ENCODE measurements around the gene STRBP. TPM values are rescaled to one million over a fixed set of nuclear protein-coding genes. Genes with fewer than 3 reads are reported as not detected.

STRBP gene
- total RNA-seq, 2 experiments from 2014 or later = 40.7 to 43.2 TPM

- ChIA-PET POLR2A (interaction anchor here (1.5 kb wide), 1 partner anchor 10 kb away, joined by 3 read pairs; no protein-coding TSS in a partner anchor), CTCF (interaction anchor here (0.8 to 2.0 kb wide), 5 partner anchors 10 to 281 kb away, joined by 3 to 9 read pairs (median 3); no protein-coding TSS in a partner anchor)
- no peak overlapping the region for H3K27ac Mint-ChIP-seq
- TF ChIP-seq CTCF (IDR thresholded peaks at IDR 0.05) = no peak
- ATAC-seq (no peak), DNase-seq (no peak)
- H3K4me3 Mint-ChIP-seq = no peak overlapping the region
- H3K4me1 Mint-ChIP-seq (ENCODE audit: low read depth) = no peaks in the 10 kb centered on the region
- peaks cover 12% of the 10 kb centered on the region for H3K36me3 Mint-ChIP-seq (ENCODE audit: low read depth)
- no peaks in the 10 kb centered on the region for H3K27me3 Mint-ChIP-seq
- intact Hi-C loops (cut with micrococcal nuclease) = no loop called here
- no peaks in the 10 kb centered on the region for H3K9me3 Mint-ChIP-seq
Observed at GRCh38 chr9:123074628-123075027, 193.8 kb downstream of the STRBP start.

DNA sequence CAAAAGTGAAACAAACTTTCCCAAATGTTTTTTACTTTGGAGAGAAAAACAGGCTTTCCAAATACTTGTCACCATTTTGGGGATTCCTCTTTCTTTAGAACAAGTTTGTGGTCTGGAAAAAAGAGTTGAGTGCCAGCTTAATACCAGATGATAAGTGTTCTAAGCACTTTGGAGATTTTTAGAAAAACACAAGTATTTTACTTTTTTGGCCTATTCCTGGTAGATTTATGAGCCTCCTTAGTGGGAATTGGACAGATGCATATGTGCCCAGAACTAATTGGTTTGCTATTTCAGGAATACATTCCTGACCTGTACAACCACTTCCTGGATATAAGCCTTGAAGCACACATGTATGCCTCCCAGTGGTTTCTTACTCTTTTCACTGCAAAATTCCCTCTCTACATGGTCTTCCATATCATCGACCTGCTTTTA is 194.4 kb downstream of the STRBP start:
- H3K9me3 Mint-ChIP-seq = no peaks in the 10 kb centered on the region
- no peak for DNase-seq
- no peak overlapping the region for H3K4me3 Mint-ChIP-seq
- POLR2A ChIA-PET = interaction anchor here (1.5 kb wide), 1 partner anchor 10 kb away, joined by 3 read pairs; no protein-coding TSS in a partner anchor
- CTCF ChIA-PET = interaction anchor here (1.2 to 2.0 kb wide), 5 partner anchors 8 to 280 kb away, joined by 3 to 9 read pairs (median 5); no protein-coding TSS in a partner anchor
- H3K4me1 Mint-ChIP-seq (ENCODE audit: low read depth) = no peaks in the 10 kb centered on the region
- ATAC-seq = no peak
- H3K27me3 Mint-ChIP-seq = no peaks in the 10 kb centered on the region
- TF ChIP-seq CTCF (IDR thresholded peaks at IDR 0.05) = no peak
- intact Hi-C loops (cut with micrococcal nuclease) = no loop called here
- no peak overlapping the region for H3K27ac Mint-ChIP-seq
- H3K36me3 Mint-ChIP-seq (ENCODE audit: low read depth) = peaks cover 10% of the 10 kb centered on the region

DNA sequence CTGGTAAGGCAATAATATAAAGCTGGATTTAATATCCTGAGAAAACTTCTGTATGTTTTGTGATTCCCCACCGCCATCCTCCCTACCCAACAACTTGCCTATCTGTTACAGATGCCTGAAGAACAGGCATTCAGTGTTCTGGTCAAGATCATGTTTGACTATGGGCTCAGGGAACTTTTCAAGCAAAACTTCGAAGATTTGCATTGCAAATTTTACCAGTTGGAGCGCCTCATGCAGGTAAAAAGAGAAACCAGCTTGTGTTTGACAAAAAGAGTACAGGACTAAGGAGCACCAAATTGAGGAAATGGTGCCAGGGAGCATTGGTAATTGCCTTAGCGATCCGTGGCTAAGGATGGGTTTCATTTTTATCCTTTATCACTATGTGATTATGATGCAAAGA is 194.9 kb downstream of the STRBP start:
- no peaks in the 10 kb centered on the region for H3K27me3 Mint-ChIP-seq
- peaks cover 1% of the 10 kb centered on the region for H3K4me1 Mint-ChIP-seq (ENCODE audit: low read depth)
- ChIA-PET CTCF (interaction anchor here (1.2 to 2.0 kb wide), 5 partner anchors 8 to 281 kb away, joined by 3 to 9 read pairs (median 5); no protein-coding TSS in a partner anchor), POLR2A (interaction anchor here (1.5 kb wide), 1 partner anchor 9 kb away, joined by 3 read pairs; no protein-coding TSS in a partner anchor)
- H3K9me3 Mint-ChIP-seq = no peaks in the 10 kb centered on the region
- DNase-seq = no peak
- intact Hi-C loops (cut with micrococcal nuclease) = no loop called here
- no peak for ATAC-seq
- H3K36me3 Mint-ChIP-seq (ENCODE audit: low read depth) = peaks cover 5% of the 10 kb centered on the region
- TF ChIP-seq CTCF (IDR thresholded peaks at IDR 0.05) = no peak
- no peak overlapping the region for H3K4me3 Mint-ChIP-seq
- H3K27ac Mint-ChIP-seq = no peak overlapping the region

- intact Hi-C loops (cut with micrococcal nuclease) = no loop called here
- Mint-ChIP-seq H3K27ac (no peak overlapping the region), H3K4me3 (no peak overlapping the region), H3K4me1 (ENCODE audit: low read depth) (peaks cover 1% of the 10 kb centered on the region), H3K9me3 (no peaks in the 10 kb centered on the region), H3K27me3 (no peaks in the 10 kb centered on the region), H3K36me3 (ENCODE audit: low read depth) (peaks cover 5% of the 10 kb centered on the region)
- DNase-seq (no peak), ATAC-seq (no peak)
- no peak for TF ChIP-seq CTCF (IDR thresholded peaks at IDR 0.05)
- ChIA-PET POLR2A (no interaction called here), CTCF (interaction anchor here (1.5 to 2.0 kb wide), 3 partner anchors 9 to 278 kb away, joined by 4 to 6 read pairs (median 4); no protein-coding TSS in a partner anchor)
Observed at GRCh38 chr9:123072407-123072995, 195.9 kb downstream of the STRBP start.

Other genes with a start within 250 kb of the STRBP start
- gene GPR21, start 234.9 kb downstream of the STRBP start, total RNA-seq = under 1 TPM in 1 of 2 experiments, not detected in 1; 0.45 TPM
- under 1 TPM in 1 of 2 experiments, not detected in 1; 0.09 TPM for gene CRB2, start 87.6 kb upstream of the STRBP start, total RNA-seq